Tibial nerve (tissue), 4 donors: ENCODE measurements around the gene TMEM204. TPM values are rescaled to one million over a fixed set of nuclear protein-coding genes. Genes with fewer than 3 reads are reported as not detected.

ENCODE experiments used
- DNase-seq, 2 donors: peaks; one replicate each; pipeline ENCODE4 v3.0.0-alpha.2; 2019; ENCODE audit warnings: low spot score in 2 of 2
- H3K27ac ChIP-seq, 4 donors: fragments of 200-600 bp; sonication (generic) in 3 of 4; one replicate each; pipeline ENCODE4 v1.5.1; 2017 to 2019; ENCODE audit warnings: mild to moderate bottlenecking in 1 of 4
- H3K27me3 ChIP-seq, 2 donors: fragments of 200-600 bp; sonication (generic) in 1 of 2; one replicate each; pipeline versions ENCODE4 v1.5.1 to v1.6.0; 2017 to 2019
- H3K36me3 ChIP-seq, 3 donors: fragments of 200-600 bp; sonication (generic); one replicate each; pipeline ENCODE4 v1.5.1; 2018 to 2019
- H3K4me1 ChIP-seq, 4 donors: fragments of 200-600 bp; sonication (generic) in 3 of 4; one replicate each; pipeline ENCODE4 v1.5.1; 2017 to 2019
- H3K4me3 ChIP-seq, 4 donors: fragments of 200-600 bp; sonication (generic) in 3 of 4; one replicate each; pipeline ENCODE4 v1.5.1; 2017 to 2019; ENCODE audit warnings: mild to moderate bottlenecking in 1 of 4, moderate library complexity in 1 of 4
- H3K9me3 ChIP-seq, 4 donors: fragments of 200-600 bp; sonication (generic) in 3 of 4; one replicate each; pipeline ENCODE4 v1.5.1; 2017 to 2019
- EP300 ChIP-seq, 2 donors: sonication (generic); formaldehyde crosslinking; IDR thresholded peaks; one replicate each; pipeline ENCODE4 v1.6.1; 2017; ENCODE audit warnings: antibody characterized with exemption in 2 of 2, mild to moderate bottlenecking in 1 of 2
- POLR2A ChIP-seq, 2 donors: fragments of 450-650 bp; IDR thresholded peaks; one replicate each; pipeline ENCODE4 v1.6.1; 2017; ENCODE audit warnings: antibody characterized with exemption in 2 of 2, mild to moderate bottlenecking in 2 of 2, moderate library complexity in 2 of 2
- WGBS, 2 donors: methylation state at CpG; one replicate each; pipeline ENCODE4 v1.1.5; 2018; 5-methylcytosine and 5-hydroxymethylcytosine counted together
- total RNA-seq, 4 donors: library from RNA; depleted of rRNA; stranded (reverse); fragments of >200 nt; gene quantifications; one replicate each; pipeline ENCODE4 v1.1.0, GENCODE V29; 2016
- TF ChIP-seq, protein P1 (sequence below), 5 experiments: fragments of 200-600 bp in 3 of 5; fragments of 450-650 bp in 2 of 5; sonication (generic) in 3 of 5; IDR thresholded peaks; one replicate each; pipeline ENCODE4 v1.5.1; 2016 to 2019; ENCODE audit warnings: antibody characterized with exemption in 5 of 5, mild to moderate bottlenecking in 3 of 5, moderate library complexity in 2 of 5

TMEM204 gene
- total RNA-seq, 4 donors from 2014 or later: 46.3 to 53.7 (median 48.9) TPM

DNA sequence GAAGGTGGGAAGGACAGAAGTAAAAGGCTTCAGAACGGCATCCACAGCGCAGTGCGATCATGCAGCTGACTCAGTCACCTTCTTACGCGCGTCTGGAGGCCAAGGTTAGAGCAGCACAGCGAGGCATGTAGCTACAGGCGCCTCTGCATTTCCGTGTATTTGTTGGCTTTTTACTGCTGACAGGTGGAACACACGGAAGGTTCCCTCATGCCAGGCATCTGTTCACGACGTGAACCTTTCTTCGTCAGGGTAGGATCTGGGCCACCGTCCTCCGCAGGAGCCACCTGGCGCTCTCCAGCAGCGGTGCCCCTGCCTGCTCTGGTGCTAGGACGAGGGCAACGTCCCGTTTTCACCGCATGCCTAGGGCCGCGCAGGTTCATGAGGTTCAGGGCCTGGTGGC, 15.3 kb downstream of the TMEM204 start:
- WGBS, 2 donors: 84 to 85% methylated on average over 23 of the region's 23 CpGs
- no peak for DNase-seq
- Histone ChIP-seq H3K27me3 (no peaks in the 10 kb centered on the region), H3K9me3 (no peaks in the 10 kb centered on the region), H3K4me1 (peaks cover 0 to 69% (median 16%) of the 10 kb centered on the region in 4 donors), H3K36me3 (peaks cover 0 to 28% (median 0%) of the 10 kb centered on the region in 3 donors), H3K27ac (no peak overlapping the region), H3K4me3 (no peak overlapping the region)
- TF ChIP-seq EP300 (IDR thresholded peaks at IDR 0.05) (no peak), POLR2A (IDR thresholded peaks at IDR 0.05) (no peak)
- TF ChIP-seq, protein P1, sequence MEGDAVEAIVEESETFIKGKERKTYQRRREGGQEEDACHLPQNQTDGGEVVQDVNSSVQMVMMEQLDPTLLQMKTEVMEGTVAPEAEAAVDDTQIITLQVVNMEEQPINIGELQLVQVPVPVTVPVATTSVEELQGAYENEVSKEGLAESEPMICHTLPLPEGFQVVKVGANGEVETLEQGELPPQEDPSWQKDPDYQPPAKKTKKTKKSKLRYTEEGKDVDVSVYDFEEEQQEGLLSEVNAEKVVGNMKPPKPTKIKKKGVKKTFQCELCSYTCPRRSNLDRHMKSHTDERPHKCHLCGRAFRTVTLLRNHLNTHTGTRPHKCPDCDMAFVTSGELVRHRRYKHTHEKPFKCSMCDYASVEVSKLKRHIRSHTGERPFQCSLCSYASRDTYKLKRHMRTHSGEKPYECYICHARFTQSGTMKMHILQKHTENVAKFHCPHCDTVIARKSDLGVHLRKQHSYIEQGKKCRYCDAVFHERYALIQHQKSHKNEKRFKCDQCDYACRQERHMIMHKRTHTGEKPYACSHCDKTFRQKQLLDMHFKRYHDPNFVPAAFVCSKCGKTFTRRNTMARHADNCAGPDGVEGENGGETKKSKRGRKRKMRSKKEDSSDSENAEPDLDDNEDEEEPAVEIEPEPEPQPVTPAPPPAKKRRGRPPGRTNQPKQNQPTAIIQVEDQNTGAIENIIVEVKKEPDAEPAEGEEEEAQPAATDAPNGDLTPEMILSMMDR (IDR thresholded peaks at IDR 0.05): no peak

DNA sequence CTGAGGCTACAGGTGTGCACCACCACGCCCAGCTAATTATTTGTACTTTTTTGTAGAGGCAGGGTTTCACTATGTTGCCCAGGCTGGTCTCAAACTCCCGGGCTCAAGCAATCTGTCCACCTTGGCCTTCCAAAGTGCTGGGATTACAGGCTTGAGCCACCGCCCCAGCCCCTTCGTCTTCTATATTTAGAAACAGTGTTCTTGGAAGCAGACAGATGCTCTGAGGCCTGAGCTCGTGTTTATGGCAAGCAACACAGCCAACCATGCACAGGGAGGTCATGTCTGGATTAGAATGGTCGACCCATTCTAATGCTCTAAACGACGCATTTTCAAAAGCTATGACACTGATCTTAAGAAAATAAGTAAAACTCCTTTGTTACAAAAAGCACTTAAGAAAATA, 16.6 kb downstream of the TMEM204 start:
- Histone ChIP-seq H3K36me3 (peaks cover 0 to 41% (median 0%) of the 10 kb centered on the region in 3 donors), H3K4me3 (no peak overlapping the region), H3K27ac (no peak overlapping the region), H3K27me3 (no peaks in the 10 kb centered on the region), H3K4me1 (peaks cover 0 to 61% (median 15%) of the 10 kb centered on the region in 4 donors), H3K9me3 (no peaks in the 10 kb centered on the region)
- TF ChIP-seq, protein P1 (IDR thresholded peaks at IDR 0.05): no peak
- TF ChIP-seq POLR2A (IDR thresholded peaks at IDR 0.05): no peak
- no peak for TF ChIP-seq EP300 (IDR thresholded peaks at IDR 0.05)
- DNase-seq: no peak
- WGBS, 2 donors: 75 to 80% methylated on average over 8 of the region's 8 CpGs

DNA sequence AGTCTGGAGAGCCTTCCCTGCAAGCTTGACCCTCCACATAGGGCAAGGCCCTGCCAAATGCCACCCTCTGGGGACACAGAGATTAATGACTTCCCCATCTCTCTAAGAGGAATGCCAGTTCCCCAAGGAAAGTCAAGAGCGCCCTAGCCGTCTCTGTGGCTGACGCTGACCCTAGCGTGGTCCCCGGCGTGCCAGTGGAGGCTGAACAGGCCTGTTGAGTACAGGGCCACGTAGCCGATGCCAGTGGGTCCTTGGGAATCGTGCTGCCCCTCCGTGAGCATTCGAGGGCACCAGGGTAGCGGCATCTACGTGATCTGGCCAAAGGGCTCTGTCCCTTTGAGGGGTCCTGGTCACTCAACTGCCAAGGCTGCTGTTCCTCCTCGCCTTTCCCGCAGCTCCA, 17.2 kb downstream of the TMEM204 start:
- peak overlapping the region in 1 of 4 donors; percentile 17 for H3K27ac ChIP-seq

DNA sequence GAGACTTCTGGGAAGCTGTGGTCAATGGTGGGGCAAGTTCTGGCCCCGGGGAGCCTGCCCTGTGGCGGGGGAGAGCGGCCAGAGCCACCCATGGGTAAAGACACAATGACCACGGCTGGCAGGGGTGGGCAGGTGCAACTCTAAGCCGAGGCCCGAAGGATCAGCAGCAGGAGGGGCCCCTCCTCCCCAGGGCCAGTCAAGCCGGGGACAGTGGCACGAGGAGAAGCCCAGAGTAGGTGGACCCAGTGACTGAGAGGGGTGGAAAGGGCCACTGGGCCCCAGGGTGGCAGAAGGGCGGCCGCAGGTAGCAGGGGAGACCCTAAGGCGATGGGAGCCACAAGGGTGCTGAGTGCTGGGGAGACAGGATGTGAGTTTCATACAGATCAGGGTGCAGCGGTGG, 17.7 kb downstream of the TMEM204 start:
- 91 to 92% methylated on average over 12 of the region's 12 CpGs for WGBS, 2 donors
- H3K27me3 ChIP-seq: no peaks in the 10 kb centered on the region
- peaks cover 0 to 51% (median 7%) of the 10 kb centered on the region in 4 donors for H3K4me1 ChIP-seq
- H3K9me3 ChIP-seq: no peaks in the 10 kb centered on the region
- TF ChIP-seq EP300 (IDR thresholded peaks at IDR 0.05): no peak
- no peak for TF ChIP-seq POLR2A (IDR thresholded peaks at IDR 0.05)
- TF ChIP-seq, protein P1 (IDR thresholded peaks at IDR 0.05): no peak
- H3K27ac ChIP-seq: no peak overlapping the region
- H3K4me3 ChIP-seq: no peak overlapping the region
- no peak for DNase-seq
- H3K36me3 ChIP-seq: peaks cover 0 to 52% (median 0%) of the 10 kb centered on the region in 3 donors

More for the DNA sequence above, 17.2 kb downstream of the TMEM204 start:
- DNase-seq: no peak
- H3K4me1 ChIP-seq: peaks cover 0 to 55% (median 10%) of the 10 kb centered on the region in 4 donors
- WGBS, 2 donors: 93 to 94% methylated on average over 15 of the region's 15 CpGs
- TF ChIP-seq, protein P1 (IDR thresholded peaks at IDR 0.05): no peak
- TF ChIP-seq POLR2A (IDR thresholded peaks at IDR 0.05) (no peak), EP300 (IDR thresholded peaks at IDR 0.05) (no peak)
- H3K4me3 ChIP-seq: no peak overlapping the region
- H3K27me3 ChIP-seq: no peaks in the 10 kb centered on the region
- H3K9me3 ChIP-seq: no peaks in the 10 kb centered on the region
- H3K36me3 ChIP-seq: peaks cover 0 to 47% (median 0%) of the 10 kb centered on the region in 3 donors

DNA sequence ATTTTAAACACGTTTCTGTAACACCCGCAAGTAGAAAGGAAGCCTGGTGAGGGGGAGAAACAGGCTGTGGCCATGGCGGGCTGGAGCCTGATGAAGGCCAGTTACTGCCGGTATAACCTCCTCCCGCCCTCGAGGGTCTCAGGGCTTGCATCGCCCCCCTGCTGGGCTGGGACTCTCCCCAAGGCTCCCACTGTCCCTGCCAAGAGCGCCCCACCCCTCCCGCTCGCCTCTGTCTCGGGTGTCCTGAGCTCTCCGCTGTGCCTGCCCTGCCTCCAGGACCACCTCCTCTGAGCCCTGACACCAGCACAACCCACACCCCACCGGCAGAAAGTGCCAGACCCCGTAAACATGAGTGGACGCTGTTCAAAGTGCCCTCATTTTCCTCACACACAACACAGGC, 18.7 kb downstream of the TMEM204 start:
- peaks cover 0 to 62% (median 0%) of the 10 kb centered on the region in 3 donors for H3K36me3 ChIP-seq
- 75 to 77% methylated on average over 15 of the region's 15 CpGs for WGBS, 2 donors

More for the DNA sequence above, 18.7 kb downstream of the TMEM204 start:
- no peak overlapping the region for H3K27ac ChIP-seq
- TF ChIP-seq EP300 (IDR thresholded peaks at IDR 0.05) (no peak), POLR2A (IDR thresholded peaks at IDR 0.05) (no peak)
- TF ChIP-seq, protein P1 (IDR thresholded peaks at IDR 0.05): no peak
- no peak for DNase-seq
- H3K4me1 ChIP-seq: peaks cover 0 to 43% (median 7%) of the 10 kb centered on the region in 4 donors
- no peaks in the 10 kb centered on the region for H3K9me3 ChIP-seq
- no peaks in the 10 kb centered on the region for H3K27me3 ChIP-seq
- H3K4me3 ChIP-seq: no peak overlapping the region
